ENCODE results near the gene SOX13. TPM values are rescaled to one million over a fixed set of nuclear protein-coding genes. Genes with fewer than 3 reads are reported as not detected.

Gene SOX13
- total RNA-seq, 1 experiment from 2014 or later, result not detected

DNA sequence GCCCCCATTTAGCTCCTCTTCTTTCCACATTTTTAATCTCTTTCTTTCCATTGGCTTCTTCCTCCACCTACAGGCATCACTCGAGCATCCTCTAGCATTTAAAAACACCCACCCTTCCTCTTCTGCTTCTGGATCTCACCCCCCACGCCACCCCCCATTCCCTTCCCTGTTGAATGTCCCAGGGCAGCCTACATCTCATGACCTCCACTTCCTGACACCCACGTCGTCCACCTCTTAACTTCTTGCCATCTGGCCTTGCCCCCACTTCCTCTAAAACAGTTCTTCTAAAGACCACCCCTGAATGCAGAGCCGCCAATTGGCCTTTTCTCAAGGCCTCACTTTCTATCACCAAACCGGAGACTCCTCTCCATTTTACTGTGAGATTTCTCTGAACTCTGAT is 85.0 kb downstream of the SOX13 start:
- Histone ChIP-seq H3K9me3 (ENCODE audit: low read length) (no peaks in the 10 kb centered on the region), H3K27me3 (ENCODE audit: low read length) (no peaks in the 10 kb centered on the region), H3K4me1 (ENCODE audit: low read length) (0 out of 2 replicates have a peak, but pooled peaks cover 2% of the 10 kb centered on the region), H3K27ac (ENCODE audit: low read length) (no peak overlapping the region), H3K36me3 (ENCODE audit: insufficient read depth, low read length) (no peaks in the 10 kb centered on the region), H2AFZ (ENCODE audit: low read length) (no peak overlapping the region), H3K9me2 (replicated peaks; ENCODE audit: insufficient read depth, low read length) (no peaks in the 10 kb centered on the region), H3K79me2 (ENCODE audit: low read length) (no peaks in the 10 kb centered on the region), H3K9ac (ENCODE audit: low read length) (no peak overlapping the region), H3K4me3 (ENCODE audit: low read length) (no peak overlapping the region), H3K4me2 (ENCODE audit: low read depth, low read length, poor library complexity, severe bottlenecking) (no peak overlapping the region), H4K20me1 (ENCODE audit: insufficient read depth, low read depth, low read length) (no peaks in the 10 kb centered on the region)
- no peak for DNase-seq

DNA sequence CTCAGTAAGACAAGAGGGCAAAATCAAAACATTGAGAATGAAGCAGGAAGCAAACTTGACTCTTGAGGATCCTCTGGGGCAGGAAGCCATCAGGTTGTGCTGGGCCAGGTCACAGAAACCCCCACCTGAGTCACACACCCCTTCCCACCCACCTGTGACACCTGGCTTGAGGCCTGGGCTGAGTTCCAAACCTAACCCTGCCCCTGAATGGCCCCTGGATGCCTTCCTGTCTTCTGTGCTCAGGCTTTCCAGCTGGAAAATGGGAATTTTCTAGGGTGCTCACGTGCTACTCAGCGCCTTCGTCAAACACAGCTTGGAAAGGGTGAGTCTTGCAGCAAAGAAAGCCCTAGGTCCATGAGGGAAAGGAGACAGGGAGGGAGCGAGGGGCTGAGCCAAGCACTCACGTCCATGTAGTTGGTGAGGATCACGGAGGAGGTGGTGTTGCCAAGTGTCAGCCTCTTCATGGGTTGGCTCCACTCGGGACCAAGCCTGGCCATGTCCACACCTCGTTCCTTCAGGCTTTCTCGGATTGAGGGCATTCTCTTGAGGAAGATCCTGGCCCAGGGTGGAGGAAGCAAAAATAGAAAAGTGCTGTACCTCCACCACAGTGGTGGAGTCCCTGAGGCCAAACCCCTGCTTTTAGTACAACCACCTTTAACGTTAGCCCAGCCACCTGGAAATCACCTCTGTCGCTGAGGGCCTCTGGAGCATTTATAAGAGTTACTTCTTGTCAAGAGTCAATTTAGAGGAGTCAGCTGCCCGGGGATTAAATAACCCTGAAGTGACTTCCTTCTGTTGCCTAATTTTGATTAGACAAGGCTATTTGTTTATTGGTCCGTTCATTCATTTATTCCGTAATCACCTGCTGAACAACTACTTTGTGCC is 88.9 kb downstream of the SOX13 start:
- H4K20me1 ChIP-seq (ENCODE audit: insufficient read depth, low read depth, low read length), result no peaks in the 10 kb centered on the region
- no peak overlapping the region for H2AFZ ChIP-seq (ENCODE audit: low read length)
- no peaks in the 10 kb centered on the region for H3K36me3 ChIP-seq (ENCODE audit: insufficient read depth, low read length)
- DNase-seq, result no peak
- no peak overlapping the region for H3K27ac ChIP-seq (ENCODE audit: low read length)
- H3K79me2 ChIP-seq (ENCODE audit: low read length), result no peaks in the 10 kb centered on the region
- no peak overlapping the region for H3K4me2 ChIP-seq (ENCODE audit: low read depth, low read length, poor library complexity, severe bottlenecking)
- no peak overlapping the region for H3K4me3 ChIP-seq (ENCODE audit: low read length)
- no peaks in the 10 kb centered on the region for H3K9me2 ChIP-seq (replicated peaks; ENCODE audit: insufficient read depth, low read length)
- H3K9ac ChIP-seq (ENCODE audit: low read length), result no peak overlapping the region
- H3K4me1 ChIP-seq (ENCODE audit: low read length), result 0 out of 2 replicates have a peak, but pooled peaks cover 2% of the 10 kb centered on the region
- H3K27me3 ChIP-seq (ENCODE audit: low read length), result no peaks in the 10 kb centered on the region
- no peaks in the 10 kb centered on the region for H3K9me3 ChIP-seq (ENCODE audit: low read length)

DNA sequence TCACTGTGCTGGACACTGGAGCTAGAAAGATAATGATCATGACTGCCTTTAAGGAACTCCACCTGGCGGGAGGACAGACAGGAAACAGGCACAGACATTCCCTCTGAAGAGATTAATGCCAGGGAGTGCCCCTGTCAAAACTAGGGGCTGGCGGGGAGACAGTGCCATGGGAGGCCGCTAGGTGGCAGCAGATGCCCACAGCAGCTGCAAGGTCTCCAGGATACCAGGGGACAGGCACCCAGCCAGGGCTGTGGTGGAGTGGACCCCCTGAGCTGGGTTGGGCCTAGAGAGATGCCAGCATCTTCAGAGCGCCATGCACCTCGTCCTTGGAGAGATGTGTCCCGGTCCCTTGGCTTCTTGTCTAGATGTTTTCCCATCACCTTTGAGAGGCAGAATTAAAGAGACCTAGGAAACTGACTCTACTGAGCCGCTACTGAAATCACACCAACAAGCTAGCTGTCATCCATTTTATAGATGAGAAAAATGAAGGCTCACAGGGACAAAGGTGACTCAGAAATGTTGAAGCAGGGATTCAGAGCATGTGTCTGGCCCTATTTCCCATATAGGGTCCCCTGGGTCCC is 89.7 kb downstream of the SOX13 start:
- no peak overlapping the region for H3K4me2 ChIP-seq (ENCODE audit: low read depth, low read length, poor library complexity, severe bottlenecking)

DNA sequence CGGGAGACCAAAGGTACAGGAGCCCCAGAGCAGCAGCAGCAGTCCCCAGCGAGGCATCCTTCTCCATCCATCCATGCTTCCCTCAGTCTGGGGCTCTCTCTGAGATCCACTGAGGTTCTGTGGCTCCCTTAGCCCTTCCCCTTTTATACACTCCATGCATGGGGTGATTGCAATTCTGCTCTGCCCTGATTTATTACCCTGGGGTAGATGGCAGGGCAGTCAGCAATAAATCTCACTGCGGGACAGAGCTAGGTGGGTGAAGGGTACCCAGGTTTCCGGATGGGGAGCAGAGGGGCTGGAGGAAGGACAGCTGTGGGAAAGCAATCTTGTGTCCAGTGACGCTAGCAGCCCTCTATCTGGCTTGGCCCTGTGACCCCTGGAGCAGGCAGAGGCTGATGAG is 93.3 kb downstream of the SOX13 start, which contains the start of gene REN:
REN (minus strand) TSS at position 119 of the 400 bp plus-strand sequence; CDS start at position 75, 44 bp downstream.
- Histone ChIP-seq H3K9me2 (replicated peaks; ENCODE audit: insufficient read depth, low read length) (no peaks in the 10 kb centered on the region), H3K4me1 (ENCODE audit: low read length) (no peaks in the 10 kb centered on the region), H3K79me2 (ENCODE audit: low read length) (no peaks in the 10 kb centered on the region), H4K20me1 (ENCODE audit: insufficient read depth, low read depth, low read length) (no peaks in the 10 kb centered on the region), H3K4me2 (ENCODE audit: low read depth, low read length, poor library complexity, severe bottlenecking) (no peak within 1 kb of the TSS), H3K9me3 (ENCODE audit: low read length) (no peaks in the 10 kb centered on the region), H3K27me3 (ENCODE audit: low read length) (no peaks in the 10 kb centered on the region), H3K36me3 (ENCODE audit: insufficient read depth, low read length) (no peaks in the 10 kb centered on the region), H3K27ac (ENCODE audit: low read length) (no peak within 1 kb of the TSS), H2AFZ (ENCODE audit: low read length) (no peak within 1 kb of the TSS), H3K9ac (ENCODE audit: low read length) (no peak within 1 kb of the TSS), H3K4me3 (ENCODE audit: low read length) (no peak within 1 kb of the TSS)
- no peak for DNase-seq

More for the DNA sequence above, 89.7 kb downstream of the SOX13 start:
- no peaks in the 10 kb centered on the region for H3K27me3 ChIP-seq (ENCODE audit: low read length)
- no peak overlapping the region for H3K4me3 ChIP-seq (ENCODE audit: low read length)
- no peak overlapping the region for H3K27ac ChIP-seq (ENCODE audit: low read length)
- 0 out of 2 replicates have a peak, but pooled peaks cover 2% of the 10 kb centered on the region for H3K4me1 ChIP-seq (ENCODE audit: low read length)
- H3K9me3 ChIP-seq (ENCODE audit: low read length), result no peaks in the 10 kb centered on the region
- H4K20me1 ChIP-seq (ENCODE audit: insufficient read depth, low read depth, low read length), result no peaks in the 10 kb centered on the region
- no peaks in the 10 kb centered on the region for H3K79me2 ChIP-seq (ENCODE audit: low read length)
- no peaks in the 10 kb centered on the region for H3K36me3 ChIP-seq (ENCODE audit: insufficient read depth, low read length)
- no peak overlapping the region for H2AFZ ChIP-seq (ENCODE audit: low read length)
- peak; percentile 87 for DNase-seq
- H3K9ac ChIP-seq (ENCODE audit: low read length), result no peak overlapping the region
- H3K9me2 ChIP-seq (replicated peaks; ENCODE audit: insufficient read depth, low read length), result no peaks in the 10 kb centered on the region

DNA sequence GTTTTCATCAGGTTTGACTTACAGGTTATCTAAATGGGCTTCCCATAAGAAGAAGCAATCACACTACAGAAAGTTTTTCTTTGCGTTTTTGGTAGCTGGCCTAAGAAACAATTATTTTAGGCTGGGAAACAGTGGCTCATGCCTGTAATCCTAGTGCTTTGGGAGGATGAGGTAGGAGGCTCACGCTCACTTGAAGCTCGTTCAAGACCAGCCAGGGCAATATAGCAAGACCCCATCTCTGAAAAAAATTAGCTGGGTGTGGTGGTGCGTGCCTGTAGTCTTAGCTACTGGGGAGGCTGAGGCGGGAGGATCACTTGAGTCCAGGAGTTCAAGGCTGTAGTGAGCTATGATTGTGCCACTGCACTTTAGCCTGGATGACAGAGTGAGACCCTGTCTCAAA is 94.8 kb downstream of the SOX13 start:
- Histone ChIP-seq H3K9me3 (ENCODE audit: low read length) (no peaks in the 10 kb centered on the region), H3K4me3 (ENCODE audit: low read length) (no peak overlapping the region), H3K27me3 (ENCODE audit: low read length) (no peaks in the 10 kb centered on the region), H3K9ac (ENCODE audit: low read length) (no peak overlapping the region), H3K79me2 (ENCODE audit: low read length) (no peaks in the 10 kb centered on the region), H2AFZ (ENCODE audit: low read length) (no peak overlapping the region), H4K20me1 (ENCODE audit: insufficient read depth, low read depth, low read length) (no peaks in the 10 kb centered on the region), H3K27ac (ENCODE audit: low read length) (no peak overlapping the region), H3K9me2 (replicated peaks; ENCODE audit: insufficient read depth, low read length) (no peaks in the 10 kb centered on the region), H3K4me1 (ENCODE audit: low read length) (no peaks in the 10 kb centered on the region), H3K36me3 (ENCODE audit: insufficient read depth, low read length) (no peaks in the 10 kb centered on the region), H3K4me2 (ENCODE audit: low read depth, low read length, poor library complexity, severe bottlenecking) (no peak overlapping the region)
- DNase-seq, result no peak

DNA sequence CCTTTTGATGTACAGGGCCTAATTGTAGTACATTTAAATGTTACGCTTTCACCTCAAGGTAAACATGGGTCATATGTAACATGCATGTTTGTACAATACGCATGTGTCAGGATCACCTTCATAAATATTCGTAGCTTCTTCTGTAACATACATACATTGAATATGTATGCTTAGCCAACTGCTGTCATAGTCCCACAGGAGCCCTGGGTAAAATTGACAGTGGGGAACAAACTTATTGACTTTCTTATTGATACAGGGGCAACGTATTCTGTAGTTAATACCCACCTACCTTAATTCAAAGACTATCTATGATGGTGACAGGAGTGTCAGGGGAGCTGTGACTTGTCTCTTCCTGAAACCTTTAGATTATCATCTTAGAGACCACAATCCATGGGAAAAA is 96.9 kb downstream of the SOX13 start:
- no peak for DNase-seq
- no peaks in the 10 kb centered on the region for H3K9me3 ChIP-seq (ENCODE audit: low read length)
- no peaks in the 10 kb centered on the region for H3K36me3 ChIP-seq (ENCODE audit: insufficient read depth, low read length)
- H3K27me3 ChIP-seq (ENCODE audit: low read length), result no peaks in the 10 kb centered on the region
- H2AFZ ChIP-seq (ENCODE audit: low read length), result no peak overlapping the region
- no peaks in the 10 kb centered on the region for H4K20me1 ChIP-seq (ENCODE audit: insufficient read depth, low read depth, low read length)
- no peak overlapping the region for H3K9ac ChIP-seq (ENCODE audit: low read length)
- no peaks in the 10 kb centered on the region for H3K79me2 ChIP-seq (ENCODE audit: low read length)
- H3K4me1 ChIP-seq (ENCODE audit: low read length), result no peaks in the 10 kb centered on the region
- H3K9me2 ChIP-seq (replicated peaks; ENCODE audit: insufficient read depth, low read length), result no peaks in the 10 kb centered on the region
- H3K27ac ChIP-seq (ENCODE audit: low read length), result no peak overlapping the region
- H3K4me2 ChIP-seq (ENCODE audit: low read depth, low read length, poor library complexity, severe bottlenecking), result no peak overlapping the region
- H3K4me3 ChIP-seq (ENCODE audit: low read length), result no peak overlapping the region

DNA sequence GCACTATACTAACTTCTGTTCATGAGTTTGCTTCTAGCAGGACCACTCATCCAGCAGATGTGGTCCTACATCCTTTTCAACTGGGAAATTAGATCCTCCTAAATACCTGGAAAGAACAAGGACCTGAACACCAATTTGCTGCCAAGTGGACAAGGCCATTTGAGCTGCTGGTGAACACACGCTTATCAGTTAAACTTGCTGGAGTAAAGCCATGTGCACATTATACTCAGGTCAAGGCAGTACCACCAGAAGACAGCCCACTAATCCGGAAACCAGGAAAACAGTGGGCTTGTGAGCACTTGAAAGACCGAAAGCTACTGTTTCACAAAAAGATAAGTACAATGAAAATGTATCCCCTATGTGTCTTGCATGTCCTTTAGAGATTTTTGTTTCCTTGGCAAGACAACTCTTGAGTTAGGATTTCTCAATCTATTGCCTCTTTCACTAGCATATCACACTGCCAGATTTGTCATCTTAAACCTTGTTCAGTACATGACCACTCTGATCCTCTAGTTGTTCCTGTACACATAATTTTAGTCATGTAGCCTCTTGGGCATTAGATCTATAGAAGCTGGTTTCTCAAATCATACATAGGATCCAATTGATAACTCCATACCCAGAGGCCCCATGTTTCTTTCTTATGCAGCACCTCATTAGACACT is 97.7 kb downstream of the SOX13 start:
- Histone ChIP-seq H3K27ac (ENCODE audit: low read length) (no peak overlapping the region), H3K4me2 (ENCODE audit: low read depth, low read length, poor library complexity, severe bottlenecking) (no peak overlapping the region)
- no peak for DNase-seq

DNA sequence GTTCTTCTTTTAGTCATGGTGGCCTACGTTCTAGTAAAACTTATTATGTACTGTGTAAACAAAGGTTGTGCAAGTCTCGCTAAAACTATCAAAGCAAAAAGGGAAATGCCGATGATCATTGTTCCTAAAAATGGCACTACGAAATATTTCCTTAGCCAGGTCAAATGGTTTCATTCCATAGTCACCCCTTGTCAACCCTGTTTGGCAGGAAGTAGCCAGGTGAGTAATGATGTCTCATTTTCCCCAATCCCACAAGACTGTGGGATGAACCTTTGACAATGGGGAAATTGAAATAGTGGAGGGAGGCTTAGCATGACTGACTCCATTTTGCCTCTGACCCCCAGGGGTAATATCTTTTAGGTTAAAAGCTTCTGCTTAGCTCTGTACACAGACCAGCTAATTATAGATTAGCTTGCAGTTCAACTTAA is 98.8 kb downstream of the SOX13 start:
- Histone ChIP-seq H3K36me3 (ENCODE audit: insufficient read depth, low read length) (no peaks in the 10 kb centered on the region), H3K27ac (ENCODE audit: low read length) (no peak overlapping the region), H2AFZ (ENCODE audit: low read length) (no peak overlapping the region), H4K20me1 (ENCODE audit: insufficient read depth, low read depth, low read length) (no peaks in the 10 kb centered on the region), H3K79me2 (ENCODE audit: low read length) (no peaks in the 10 kb centered on the region), H3K4me2 (ENCODE audit: low read depth, low read length, poor library complexity, severe bottlenecking) (no peak overlapping the region), H3K9ac (ENCODE audit: low read length) (no peak overlapping the region), H3K4me1 (ENCODE audit: low read length) (no peaks in the 10 kb centered on the region), H3K9me2 (replicated peaks; ENCODE audit: insufficient read depth, low read length) (no peaks in the 10 kb centered on the region), H3K27me3 (ENCODE audit: low read length) (no peaks in the 10 kb centered on the region), H3K4me3 (ENCODE audit: low read length) (no peak overlapping the region), H3K9me3 (ENCODE audit: low read length) (no peaks in the 10 kb centered on the region)
- DNase-seq, result no peak

More for the DNA sequence above, 97.7 kb downstream of the SOX13 start:
- Histone ChIP-seq H3K9me2 (replicated peaks; ENCODE audit: insufficient read depth, low read length) (no peaks in the 10 kb centered on the region), H3K36me3 (ENCODE audit: insufficient read depth, low read length) (no peaks in the 10 kb centered on the region), H3K4me1 (ENCODE audit: low read length) (no peaks in the 10 kb centered on the region), H3K79me2 (ENCODE audit: low read length) (no peaks in the 10 kb centered on the region), H3K27me3 (ENCODE audit: low read length) (no peaks in the 10 kb centered on the region), H4K20me1 (ENCODE audit: insufficient read depth, low read depth, low read length) (no peaks in the 10 kb centered on the region), H3K9me3 (ENCODE audit: low read length) (no peaks in the 10 kb centered on the region), H3K4me3 (ENCODE audit: low read length) (no peak overlapping the region), H3K9ac (ENCODE audit: low read length) (no peak overlapping the region), H2AFZ (ENCODE audit: low read length) (no peak overlapping the region)

Measured in Karpas-422 (cell line).